Adipocyte (in vitro differentiated cells): ENCODE measurements around the gene ZNF576.
"Not testable (repeated sequence)": the region's sequence is repeated elsewhere in the genome, so short reads cannot be mapped to it uniquely, and the experiment has no call there.

Experiments used
- DNase-seq: peaks from one replicate; pipeline ENCODE4 v3.0.0-alpha.2; 2015; ENCODE audit warnings: low read depth
- H3K27me3 ChIP-seq: replicated peaks from 2 replicates; pipeline ENCODE4 v1.7.0; 2013; ENCODE audit warnings: mild to moderate bottlenecking, low read length, moderate library complexity; ENCODE audit not compliant: control insufficient read depth, insufficient read depth
- H3K36me3 ChIP-seq: 2 replicates; pipeline ENCODE4 v1.7.0; 2013; ENCODE audit warnings: low read length, mild to moderate bottlenecking, moderate library complexity; ENCODE audit not compliant: control insufficient read depth, insufficient read depth, severe bottlenecking
- H3K4me1 ChIP-seq: 2 replicates; pipeline ENCODE4 v1.7.0; 2013; ENCODE audit warnings: mild to moderate bottlenecking, low read length, moderate library complexity; ENCODE audit not compliant: control insufficient read depth, insufficient read depth
- H3K4me3 ChIP-seq: 2 replicates; pipeline ENCODE4 v1.7.0; 2013; ENCODE audit warnings: mild to moderate bottlenecking, low read length, moderate library complexity
- H3K9ac ChIP-seq: 2 replicates; pipeline ENCODE4 v1.7.0; 2013; ENCODE audit warnings: mild to moderate bottlenecking, low read length, moderate library complexity
- H3K9me3 ChIP-seq: 2 replicates; pipeline ENCODE4 v1.7.0; 2013; ENCODE audit warnings: mild to moderate bottlenecking, low read length, moderate library complexity; ENCODE audit not compliant: control insufficient read depth

The ZNF576 gene

GRCh38 chr19:43594081-43594697 is 2.2 kb upstream of the ZNF576 start:
- Histone ChIP-seq H3K4me1 (peaks cover 37% of the 10 kb centered on the region), H3K9me3 (no peaks in the 10 kb centered on the region), H3K27me3 (no peaks in the 10 kb centered on the region), H3K4me3 (peak overlapping the region; percentile 90), H3K36me3 (peaks cover 35% of the 10 kb centered on the region), H3K9ac (peak overlapping the region; percentile 95)
- DNase-seq = no peak

- Histone ChIP-seq H3K36me3 (peaks cover 41% of the 10 kb centered on the region), H3K9ac (peak overlapping the region; percentile 95)
- DNase-seq = peak; percentile 82
Observed at GRCh38 chr19:43594710-43595604, 1.4 kb upstream of the ZNF576 start.

DNA sequence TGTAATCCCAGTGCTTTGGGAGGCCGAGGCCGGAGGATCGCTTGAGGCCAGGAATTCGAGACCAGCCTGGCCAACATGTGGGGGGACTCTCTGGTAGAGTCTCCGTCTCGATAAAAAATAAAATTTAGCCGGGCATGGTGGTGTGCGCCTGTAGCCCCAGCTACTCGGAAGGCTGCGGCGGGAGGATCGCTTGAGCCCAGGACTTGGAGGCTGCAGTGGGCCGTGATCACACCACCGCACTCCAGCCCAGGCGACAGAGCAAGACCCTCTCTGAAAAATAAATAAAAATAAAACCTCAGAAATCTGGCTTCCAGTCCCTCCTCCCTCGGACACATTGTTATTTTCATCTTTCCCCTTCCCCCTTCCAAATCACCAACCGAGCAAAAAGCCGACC is 793 bp upstream of the ZNF576 start:
- H3K4me1 ChIP-seq = peaks cover 28% of the 10 kb centered on the region
- peaks cover 40% of the 10 kb centered on the region for H3K36me3 ChIP-seq
- DNase-seq = no peak
- no peaks in the 10 kb centered on the region for H3K9me3 ChIP-seq
- H3K27me3 ChIP-seq = no peaks in the 10 kb centered on the region
- peak overlapping the region; percentile 90 for H3K4me3 ChIP-seq
- H3K9ac ChIP-seq = peak overlapping the region; percentile 95

More at GRCh38 chr19:43594710-43595604, 1.4 kb upstream of the ZNF576 start:
- Histone ChIP-seq H3K27me3 (no peaks in the 10 kb centered on the region), H3K9me3 (no peaks in the 10 kb centered on the region), H3K4me1 (peaks cover 34% of the 10 kb centered on the region), H3K4me3 (peak overlapping the region; percentile 90)

DNA sequence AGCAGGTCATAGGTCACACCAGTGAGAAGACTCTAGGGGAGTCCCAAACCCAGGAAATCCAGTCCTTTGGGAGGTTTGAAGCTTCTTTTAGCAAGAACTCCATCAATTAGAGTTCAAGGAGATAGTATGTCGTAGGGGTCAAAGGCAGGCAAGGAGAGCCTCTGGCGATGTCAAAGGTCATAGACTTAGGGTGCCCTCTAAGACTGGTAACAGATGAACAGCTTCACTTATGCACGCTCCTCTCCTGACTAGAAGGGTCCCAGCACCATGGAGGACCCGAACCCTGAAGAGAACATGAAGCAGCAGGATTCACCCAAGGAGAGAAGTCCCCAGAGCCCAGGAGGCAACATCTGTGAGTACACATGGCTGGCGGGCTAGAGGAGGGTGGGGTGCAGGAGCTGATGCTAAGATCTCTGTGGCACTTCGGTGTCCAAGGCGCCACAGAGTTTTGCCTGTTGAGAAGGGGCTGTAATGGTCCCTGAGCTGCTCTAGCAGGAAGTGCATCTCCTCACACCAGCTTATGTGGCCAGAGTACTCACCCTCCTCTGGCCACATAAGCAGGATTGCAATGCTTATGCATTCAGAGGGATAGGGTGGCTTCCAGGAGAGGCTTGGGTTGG is 557 bp downstream of the ZNF576 start:
- DNase-seq = peak; percentile 14
- H3K27me3 ChIP-seq = no peaks in the 10 kb centered on the region
- peaks cover 37% of the 10 kb centered on the region for H3K36me3 ChIP-seq
- H3K9me3 ChIP-seq = no peaks in the 10 kb centered on the region
- H3K9ac ChIP-seq = peak overlapping the region; percentile 95
- H3K4me1 ChIP-seq = peaks cover 28% of the 10 kb centered on the region
- H3K4me3 ChIP-seq = peak overlapping the region; percentile 90

DNA sequence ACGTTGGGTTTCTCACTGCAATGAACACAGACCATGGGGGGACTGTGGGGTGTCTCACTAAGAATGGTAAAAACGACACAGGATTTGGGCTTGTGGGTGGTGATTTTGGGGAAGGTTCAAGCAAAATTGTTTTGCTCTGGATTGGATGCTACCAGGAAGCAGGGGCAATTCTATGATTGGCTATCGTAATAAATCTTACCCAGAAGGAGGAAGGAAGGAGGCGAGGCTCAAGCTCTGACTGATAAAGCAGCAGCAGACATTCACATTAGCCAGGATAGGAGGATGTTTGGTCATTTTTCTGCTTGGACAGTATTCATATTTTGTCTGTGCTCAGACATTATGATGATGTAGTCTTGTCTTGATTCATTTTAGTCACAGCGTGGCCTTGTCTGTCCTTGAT is 1.5 kb downstream of the ZNF576 start:
- DNase-seq = no peak
- peaks cover 28% of the 10 kb centered on the region for H3K4me1 ChIP-seq
- H3K27me3 ChIP-seq = no peaks in the 10 kb centered on the region
- H3K4me3 ChIP-seq = peak overlapping the region; percentile 90
- H3K36me3 ChIP-seq = peaks cover 31% of the 10 kb centered on the region
- H3K9ac ChIP-seq = peak overlapping the region; percentile 95
- H3K9me3 ChIP-seq = no peaks in the 10 kb centered on the region

DNA sequence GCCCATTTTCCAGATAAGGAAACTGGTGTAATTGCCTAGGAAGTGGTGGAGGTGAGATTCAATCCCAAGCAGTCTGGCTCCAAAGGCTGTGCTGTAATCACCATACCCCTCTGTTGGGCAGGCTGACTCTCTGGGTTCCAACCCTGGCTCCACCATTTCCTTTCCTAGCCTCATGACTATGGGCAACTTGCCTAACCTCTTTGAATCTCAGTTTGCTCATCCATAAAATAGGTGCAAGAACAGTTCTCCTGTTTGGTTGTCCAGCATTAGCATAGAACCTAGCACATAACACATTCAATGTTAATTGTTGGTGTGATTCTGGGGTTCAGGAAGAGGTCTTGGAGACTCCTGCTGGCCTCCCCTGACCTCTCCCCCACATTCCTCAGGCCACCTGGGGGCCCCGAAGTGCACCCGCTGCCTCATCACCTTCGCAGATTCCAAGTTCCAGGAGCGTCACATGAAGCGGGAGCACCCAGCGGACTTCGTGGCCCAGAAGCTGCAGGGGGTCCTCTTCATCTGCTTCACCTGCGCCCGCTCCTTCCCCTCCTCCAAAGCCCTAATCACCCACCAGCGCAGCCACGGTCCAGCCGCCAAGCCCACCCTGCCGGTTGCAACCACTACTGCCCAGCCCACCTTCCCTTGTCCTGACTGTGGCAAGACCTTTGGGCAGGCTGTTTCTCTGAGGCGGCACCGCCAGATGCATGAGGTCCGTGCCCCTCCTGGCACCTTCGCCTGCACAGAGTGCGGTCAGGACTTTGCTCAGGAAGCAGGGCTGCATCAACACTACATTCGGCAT is 2.2 kb downstream of the ZNF576 start:
- no peak for DNase-seq
- H3K36me3 ChIP-seq = peaks cover 23% of the 10 kb centered on the region

DNA sequence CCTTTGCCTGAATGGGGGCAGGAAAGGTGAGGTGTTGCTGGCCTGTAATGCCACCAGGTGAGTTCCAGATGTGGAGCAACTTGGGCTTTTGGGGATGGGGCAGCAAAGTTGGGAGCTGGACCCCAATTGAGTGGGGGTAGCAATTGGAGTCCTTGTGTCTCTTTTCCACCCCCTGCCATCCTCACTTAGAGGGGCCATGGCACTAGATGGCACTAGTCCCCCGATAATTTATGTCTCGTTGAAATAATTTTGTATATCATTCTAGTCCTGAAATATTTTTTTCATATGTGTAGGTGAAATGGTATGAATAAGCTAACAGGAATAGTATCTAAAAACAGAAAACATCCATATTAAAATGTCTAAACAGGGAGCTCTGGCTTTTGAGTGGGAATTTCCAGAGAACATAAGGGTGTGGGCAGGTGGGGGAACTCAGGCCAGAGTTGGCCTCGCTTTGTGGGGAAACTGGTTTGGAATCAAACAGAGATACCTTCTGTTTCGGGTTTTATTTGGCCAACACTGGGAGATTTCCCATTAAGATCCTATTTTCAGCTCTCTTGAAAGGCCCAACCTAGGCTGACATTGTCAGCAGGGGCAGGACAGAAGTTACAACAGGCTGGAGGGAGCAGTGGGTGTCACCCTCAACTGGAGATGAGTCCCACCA is 3.4 kb downstream of the ZNF576 start:
- Histone ChIP-seq H3K36me3 (peaks cover 22% of the 10 kb centered on the region), H3K4me3 (no peak overlapping the region), H3K27me3 (no peaks in the 10 kb centered on the region), H3K9me3 (no peaks in the 10 kb centered on the region), H3K4me1 (peaks cover 16% of the 10 kb centered on the region), H3K9ac (no peak overlapping the region)
- no peak for DNase-seq

More for the DNA sequence above, 2.2 kb downstream of the ZNF576 start:
- Histone ChIP-seq H3K9me3 (no peaks in the 10 kb centered on the region), H3K9ac (no peak overlapping the region), H3K27me3 (no peaks in the 10 kb centered on the region), H3K4me1 (peaks cover 25% of the 10 kb centered on the region), H3K4me3 (no peak overlapping the region)

- H3K27me3 ChIP-seq, DNase-seq, H3K9me3 ChIP-seq, H3K9ac ChIP-seq, H3K4me3 ChIP-seq: not testable (repeated sequence)
- H3K4me1 ChIP-seq = peaks cover 16% of the 10 kb centered on the region
- H3K36me3 ChIP-seq = peaks cover 22% of the 10 kb centered on the region
Observed at GRCh38 chr19:43600326-43600725, 3.9 kb downstream of the ZNF576 start.

- peaks cover 12% of the 10 kb centered on the region for H3K36me3 ChIP-seq
- no peak overlapping the region for H3K4me3 ChIP-seq
- no peak for DNase-seq
- no peaks in the 10 kb centered on the region for H3K4me1 ChIP-seq
- no peaks in the 10 kb centered on the region for H3K9me3 ChIP-seq
- no peak overlapping the region for H3K9ac ChIP-seq
- no peaks in the 10 kb centered on the region for H3K27me3 ChIP-seq
Observed at GRCh38 chr19:43605875-43606568, 9.6 kb downstream of the ZNF576 start.

- H3K27me3 ChIP-seq = no peaks in the 10 kb centered on the region
- DNase-seq = no peak
- no peaks in the 10 kb centered on the region for H3K4me1 ChIP-seq
- H3K4me3 ChIP-seq = no peak overlapping the region
- no peaks in the 10 kb centered on the region for H3K9me3 ChIP-seq
- peaks cover 10% of the 10 kb centered on the region for H3K36me3 ChIP-seq
- no peak overlapping the region for H3K9ac ChIP-seq
Observed at GRCh38 chr19:43606569-43607229, 10.3 kb downstream of the ZNF576 start.
